Ramos (cell line): ENCODE data around the gene NUB1.

Source experiments
- in situ Hi-C: fragments of 300-500 bp; cut with MboI; formaldehyde crosslinking; loops from one replicate; pipeline ENCODE4 v1.14.3; 2022; ENCODE audit warnings: low sequenced_read_pairs; ENCODE audit not compliant: unreplicated experiment

Gene NUB1

GRCh38 chr7:151374139-151374538 is 32.5 kb downstream of the NUB1 start:
- in situ Hi-C loops: loop anchor here (5.0 to 10.0 kb wide), 2 partner anchors 73 to 391 kb away; no protein-coding TSS in a partner anchor

- in situ Hi-C loops: loop anchor here (5.0 to 10.0 kb wide), 2 partner anchors 73 to 390 kb away; no protein-coding TSS in a partner anchor
These were observed 33.1 kb downstream of the NUB1 start for GRCh38 chr7:151374726-151375125.

DNA sequence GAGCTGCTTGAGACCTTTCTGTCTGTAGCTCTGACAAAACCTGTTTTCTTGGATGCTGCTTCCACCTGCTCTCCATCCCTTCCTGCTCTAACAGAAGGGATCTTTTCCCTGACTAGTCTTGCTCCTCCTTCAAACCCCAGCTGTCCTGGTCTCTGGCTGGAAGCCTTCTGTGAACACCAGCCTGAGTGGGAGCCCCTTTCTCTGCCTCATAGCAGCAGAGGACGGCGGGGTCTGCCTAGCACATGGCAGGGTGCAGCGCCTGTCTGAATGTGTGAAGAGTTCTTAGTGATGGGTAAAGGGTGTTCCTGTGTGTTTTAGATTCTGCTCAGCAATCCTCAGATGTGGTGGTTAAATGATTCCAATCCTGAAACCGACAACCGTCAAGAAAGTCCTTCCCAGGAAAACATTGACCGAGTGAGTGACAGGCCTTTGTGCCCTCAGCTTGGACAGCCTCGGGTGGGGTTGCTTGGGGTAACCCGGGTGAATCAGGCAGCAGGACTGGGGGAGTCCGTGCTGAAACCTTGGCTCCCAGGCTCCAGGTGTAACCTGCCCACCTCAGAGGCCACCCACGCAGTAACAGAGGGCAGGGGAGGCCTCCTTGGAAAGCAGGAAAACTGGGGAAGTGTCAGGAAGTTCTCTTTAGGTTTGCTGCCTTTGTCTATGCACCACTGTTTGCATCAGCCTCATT is 34.1 kb downstream of the NUB1 start:
- in situ Hi-C loops: loop anchor here (10.0 kb wide), 1 partner anchor 389 kb away; no protein-coding TSS in a partner anchor

- in situ Hi-C loops: loop anchor here (10.0 kb wide), 1 partner anchor 388 kb away; no protein-coding TSS in a partner anchor
These were observed 34.7 kb downstream of the NUB1 start for GRCh38 chr7:151376218-151376902.

DNA sequence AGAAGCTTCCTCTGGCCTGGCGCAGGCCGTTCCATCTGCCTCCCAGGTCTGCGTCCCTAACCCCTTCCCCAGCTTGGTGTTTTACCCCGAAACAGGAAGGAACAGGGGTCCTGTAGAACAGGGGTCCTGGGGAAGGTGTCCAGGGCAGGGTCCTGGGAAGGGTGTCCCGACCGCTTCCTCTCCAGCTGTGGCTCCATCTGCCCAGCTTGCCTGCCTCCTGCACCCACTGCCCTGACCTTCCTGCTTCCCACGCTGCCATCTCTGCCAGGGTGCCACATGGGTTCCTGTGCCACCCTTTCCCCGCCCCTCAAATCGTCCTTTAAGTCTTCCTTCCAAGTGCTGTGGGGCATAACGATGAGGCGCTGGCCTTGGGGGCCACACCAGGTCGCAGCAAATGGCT is 35.8 kb downstream of the NUB1 start:
- in situ Hi-C loops: loop anchor here (10.0 kb wide), 1 partner anchor 387 kb away; no protein-coding TSS in a partner anchor

- in situ Hi-C loops: loop anchor here (10.0 kb wide), 1 partner anchor 387 kb away; no protein-coding TSS in a partner anchor
These were observed 36.4 kb downstream of the NUB1 start for GRCh38 chr7:151378011-151378410.

DNA sequence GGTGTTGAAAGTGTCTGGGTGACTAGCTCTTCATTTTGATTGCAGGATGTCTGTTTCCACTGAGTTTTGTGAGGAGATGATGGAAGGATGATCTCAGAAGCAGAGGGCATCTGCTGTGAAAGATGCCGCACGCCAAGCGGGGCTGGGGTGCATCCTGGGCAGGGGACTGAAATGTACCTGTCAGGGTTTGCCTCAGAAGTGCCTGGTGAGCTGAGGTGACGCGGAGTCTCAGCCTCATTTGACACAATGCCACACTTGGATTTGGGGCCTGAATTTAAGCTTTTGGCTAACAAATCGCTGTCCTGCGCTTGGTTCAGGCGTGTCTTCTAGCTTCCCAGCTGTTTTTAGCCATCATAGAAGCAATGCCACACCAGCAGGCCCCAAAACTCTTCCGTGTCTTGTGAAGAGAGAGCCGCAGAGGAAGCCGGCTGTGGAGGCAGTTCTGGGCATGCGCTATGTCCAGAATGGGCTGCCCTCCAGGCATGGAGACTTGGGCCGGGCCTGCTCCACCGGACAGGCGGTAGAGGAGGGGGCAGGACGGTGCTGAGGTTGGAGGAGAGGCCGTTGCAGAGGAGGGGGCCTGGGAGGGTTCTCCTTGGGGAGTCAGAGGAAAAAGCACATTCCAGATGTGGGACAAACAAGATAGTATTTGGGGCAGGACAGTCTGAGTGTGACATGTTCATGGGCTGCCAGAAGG is 37.0 kb downstream of the NUB1 start:
- in situ Hi-C loops: loop anchor here (10.0 kb wide), 1 partner anchor 386 kb away; no protein-coding TSS in a partner anchor

DNA sequence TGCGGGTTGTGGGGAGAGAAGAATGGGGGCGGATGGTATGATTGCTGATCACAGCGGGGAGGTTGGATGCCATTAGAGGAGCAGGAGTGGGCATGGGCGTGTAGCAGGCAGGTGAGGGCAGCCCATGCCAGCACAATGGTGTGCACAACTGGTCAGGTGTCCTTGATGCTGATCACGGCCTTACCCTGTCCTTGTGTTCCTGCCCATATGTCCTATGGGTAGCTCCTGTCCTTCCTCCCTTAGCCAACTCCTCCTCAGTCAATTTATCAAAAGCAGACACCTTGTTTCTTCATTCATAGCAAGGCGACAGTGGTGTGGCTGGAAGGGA is 37.5 kb downstream of the NUB1 start:
- in situ Hi-C loops: loop anchor here (10.0 kb wide), 1 partner anchor 386 kb away; no protein-coding TSS in a partner anchor

- in situ Hi-C loops: loop anchor here (10.0 kb wide), 1 partner anchor 385 kb away; no protein-coding TSS in a partner anchor
These were observed 38.1 kb downstream of the NUB1 start for GRCh38 chr7:151379534-151380198.

DNA sequence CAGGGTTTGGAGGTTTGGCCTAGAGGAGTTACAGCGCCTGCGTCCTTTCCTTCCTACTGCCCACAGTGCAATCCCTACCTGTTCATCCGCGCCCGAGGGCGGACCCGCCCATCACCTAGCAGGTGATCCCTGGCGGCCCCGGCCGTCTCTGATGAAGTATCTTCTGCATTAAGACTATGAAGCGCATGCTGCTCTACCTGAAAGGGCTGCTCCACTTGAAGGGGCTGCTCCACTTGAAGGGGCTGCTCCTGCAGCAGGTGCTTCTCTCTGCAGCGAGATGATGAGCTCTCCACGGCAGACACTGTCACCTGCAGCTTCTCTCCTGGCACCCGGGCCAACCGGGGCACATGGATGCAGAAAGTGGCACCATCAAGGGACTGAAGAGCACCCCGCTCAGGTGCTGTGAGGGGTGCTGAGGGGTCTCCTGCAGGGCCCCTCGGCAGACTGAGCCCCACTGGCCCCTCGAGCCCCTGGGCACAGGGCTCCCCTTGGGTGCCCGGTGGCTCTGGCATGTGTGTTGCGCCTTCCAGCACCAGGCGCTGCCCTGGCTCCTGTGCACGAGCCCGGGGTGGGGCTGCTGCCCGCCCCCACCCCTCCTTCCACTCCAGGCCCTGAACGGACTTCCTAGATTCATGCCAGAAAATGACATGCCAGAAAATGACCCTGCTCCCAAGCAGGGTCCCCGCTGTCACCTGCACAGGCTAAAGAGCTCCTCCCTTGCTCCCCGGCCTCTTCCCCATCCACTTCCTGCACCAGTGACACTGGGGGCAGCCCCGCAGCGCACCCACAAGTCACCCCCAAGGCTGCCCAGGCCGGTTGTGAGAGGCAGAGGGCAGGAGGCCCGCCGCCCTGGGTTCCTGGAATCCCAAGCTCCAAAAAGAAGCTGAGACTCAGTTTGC is 38.8 kb downstream of the NUB1 start:
- in situ Hi-C loops: no loop called here

- in situ Hi-C loops: no loop called here
These were observed 39.4 kb downstream of the NUB1 start for GRCh38 chr7:151381098-151381347.

- in situ Hi-C loops: no loop called here
These were observed 39.9 kb downstream of the NUB1 start for GRCh38 chr7:151381348-151382078.

DNA sequence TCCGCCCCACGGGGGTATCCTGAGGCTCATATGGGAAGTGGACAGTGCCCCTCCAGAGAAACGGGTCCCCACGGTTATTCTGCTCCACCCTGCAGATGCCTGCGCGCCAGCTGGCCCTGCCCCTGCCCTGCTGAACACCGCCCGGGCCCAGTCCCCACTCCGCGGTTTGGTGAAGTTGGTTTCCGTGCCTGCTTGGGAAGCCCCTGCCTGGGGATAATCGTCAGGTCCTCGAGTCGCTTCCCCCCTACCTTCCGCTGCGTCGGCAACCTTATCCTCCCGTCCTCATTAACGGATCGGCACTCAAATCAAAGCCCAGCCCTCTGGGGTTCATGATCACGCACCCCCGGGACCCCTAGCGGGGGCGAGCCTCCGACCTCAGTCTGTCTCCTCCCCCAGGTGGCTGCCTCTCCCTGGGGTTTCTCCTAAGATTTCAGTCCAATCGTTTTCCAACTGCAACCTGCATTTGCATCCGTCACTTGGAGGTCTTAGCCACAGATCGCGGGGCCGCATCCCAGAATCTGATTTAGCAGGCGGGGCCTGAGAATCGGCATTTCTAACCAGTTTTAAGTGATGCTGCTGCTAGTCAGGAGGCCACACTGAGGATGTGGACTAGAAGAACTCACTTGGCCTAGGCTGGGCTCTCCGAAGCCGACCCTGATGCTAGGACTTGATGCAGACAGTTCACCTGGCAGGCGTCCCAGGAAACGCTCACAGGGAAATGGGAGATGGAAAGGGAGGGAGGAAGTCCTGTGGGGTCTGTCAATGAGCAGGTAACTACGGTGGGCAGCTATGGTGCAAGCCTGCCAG is 40.7 kb downstream of the NUB1 start:
- in situ Hi-C loops: no loop called here

GRCh38 chr7:151383638-151384351 is 42.2 kb downstream of the NUB1 start:
- in situ Hi-C loops: no loop called here

DNA sequence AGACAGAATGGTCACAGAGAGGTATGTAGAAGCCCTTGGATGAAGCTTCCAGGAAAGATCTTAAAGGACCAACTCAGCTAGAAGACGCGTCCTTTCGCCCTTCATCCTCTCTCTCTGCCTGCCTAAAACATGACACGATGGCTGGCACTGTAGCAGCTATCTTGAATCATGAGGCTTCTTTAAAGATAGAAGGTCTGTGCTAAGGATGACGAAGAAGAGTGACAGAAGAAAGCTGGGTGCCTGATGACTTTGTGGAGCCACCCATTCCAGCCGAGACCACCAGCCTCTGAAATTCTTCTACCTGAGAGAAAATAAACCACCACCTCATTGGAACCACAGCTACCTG is 42.7 kb downstream of the NUB1 start:
- in situ Hi-C loops: no loop called here

DNA sequence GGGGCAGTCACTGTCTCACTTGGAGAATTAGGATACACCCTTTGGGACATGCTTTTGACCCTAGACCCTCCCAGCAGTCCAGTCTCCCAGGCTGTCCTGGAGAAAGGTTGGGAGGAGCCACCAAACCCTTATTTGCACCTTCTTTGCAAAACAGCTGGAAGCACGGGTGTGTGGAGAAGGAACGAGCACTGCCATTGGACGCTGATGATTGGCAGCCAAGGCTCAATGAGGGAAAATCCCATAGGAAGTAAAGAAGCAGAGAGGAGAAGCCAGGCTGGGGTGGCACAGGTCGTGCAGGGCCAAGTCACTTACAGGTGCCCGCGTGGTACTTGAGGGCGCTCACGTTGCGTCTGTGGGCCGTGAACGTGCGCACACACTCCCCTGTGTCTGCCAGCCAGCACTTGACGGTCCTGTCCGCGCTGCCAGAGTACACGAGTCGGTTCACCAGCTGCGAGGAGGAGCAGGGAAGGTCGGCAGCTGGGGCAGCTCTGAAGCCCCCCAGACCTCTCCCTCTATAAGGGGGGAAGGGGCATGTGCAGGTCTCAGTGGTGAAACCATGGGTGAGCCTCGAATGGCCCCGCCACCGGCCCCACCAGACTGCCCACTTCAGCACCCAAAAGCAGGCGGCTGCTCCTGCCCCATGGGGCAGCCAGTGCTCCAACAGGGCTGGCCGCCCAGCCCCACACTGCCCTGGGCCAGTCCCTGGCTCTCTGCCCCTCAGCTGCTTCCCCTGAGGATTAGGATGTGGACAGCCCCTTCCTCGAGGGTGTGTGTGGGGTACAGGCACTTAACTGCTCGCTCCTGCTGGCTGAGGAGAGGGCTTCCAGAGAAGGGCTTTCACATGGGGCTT is 43.4 kb downstream of the NUB1 start:
- in situ Hi-C loops: no loop called here
